ENCODE measurements around the gene LDLRAD3.

The LDLRAD3 gene

GRCh38 chr11:35962369-35963138 is 18.7 kb downstream of the LDLRAD3 start:
- DNase-seq (ENCODE audit: low read depth) = no peak

- DNase-seq (ENCODE audit: low read depth) = no peak
Measured at GRCh38 chr11:35963911-35964310, 20.0 kb downstream of the LDLRAD3 start.

DNA sequence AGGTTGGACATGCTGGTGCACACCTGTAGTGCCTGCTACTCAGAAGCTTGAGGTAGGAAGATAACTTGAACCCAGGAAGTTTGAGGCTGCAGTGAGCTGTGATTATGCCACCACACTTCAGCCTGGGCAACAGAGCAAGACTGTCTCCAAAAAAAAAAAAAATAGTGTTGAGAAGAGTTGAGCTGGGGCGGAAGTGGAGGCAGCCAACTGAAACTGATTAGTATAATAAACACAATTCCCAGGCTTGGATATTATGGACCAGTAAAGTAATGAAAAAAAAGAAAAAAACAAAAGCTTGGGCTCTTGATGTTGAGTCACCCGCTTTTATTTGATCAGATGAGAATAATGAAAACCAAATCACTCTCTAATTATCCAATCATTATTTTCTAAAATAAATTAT is 21.0 kb downstream of the LDLRAD3 start:
- DNase-seq (ENCODE audit: low read depth) = no peak

- no peak for DNase-seq (ENCODE audit: low read depth)
Measured at GRCh38 chr11:35967042-35967441, 23.2 kb downstream of the LDLRAD3 start.

- DNase-seq (ENCODE audit: low read depth) = no peak
Measured at GRCh38 chr11:35968386-35969088, 24.7 kb downstream of the LDLRAD3 start.

DNA sequence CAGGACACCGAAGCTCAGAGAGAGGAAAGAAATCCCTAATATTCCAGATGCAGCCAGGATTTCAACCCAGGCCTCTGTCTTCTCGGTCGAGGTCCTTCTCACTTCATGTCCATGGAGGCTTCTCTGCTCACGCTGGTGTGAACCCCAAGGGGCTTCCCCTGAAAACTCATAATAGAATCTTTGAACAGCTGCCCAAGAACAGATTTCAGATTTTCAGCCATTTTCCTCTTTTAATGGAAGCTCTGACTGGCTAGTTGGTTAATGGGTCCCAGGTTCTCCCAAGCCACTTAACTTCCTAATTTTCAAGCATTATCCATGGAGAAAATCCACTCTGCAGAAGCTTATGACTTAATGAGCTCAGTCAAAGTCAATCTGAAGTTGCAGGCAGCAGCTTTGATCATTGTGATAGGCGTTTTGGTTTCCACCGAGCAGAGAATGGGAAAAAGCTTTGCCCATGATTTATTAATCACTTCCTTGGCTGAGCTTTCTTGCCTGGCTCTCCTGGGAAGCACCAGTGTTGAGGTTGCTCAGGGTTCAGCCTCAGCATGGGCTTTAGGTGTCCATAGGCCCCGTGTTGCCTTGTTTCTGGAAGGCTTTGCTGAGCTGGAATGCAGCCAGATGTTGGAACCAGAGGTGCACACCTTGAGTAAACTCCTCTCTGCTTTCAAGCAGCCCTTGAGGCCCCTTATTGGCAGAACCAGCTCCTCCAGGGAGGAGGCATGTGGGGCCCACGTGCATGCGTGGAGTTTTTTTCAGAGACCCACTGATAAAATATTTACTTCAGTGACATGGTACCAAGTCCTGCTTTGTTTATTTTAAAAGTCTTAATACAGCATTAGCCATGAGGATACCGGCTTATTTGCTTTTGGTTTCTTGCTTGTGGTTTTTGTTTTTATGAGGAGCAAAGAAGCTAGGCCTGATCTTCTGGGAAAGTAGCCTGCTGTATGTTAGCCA is 25.5 kb downstream of the LDLRAD3 start:
- no peak for DNase-seq (ENCODE audit: low read depth)

- no peak for DNase-seq (ENCODE audit: low read depth)
Measured at GRCh38 chr11:35970445-35970844, 26.6 kb downstream of the LDLRAD3 start.

- no peak for DNase-seq (ENCODE audit: low read depth)
Measured at GRCh38 chr11:35971841-35972422, 28.1 kb downstream of the LDLRAD3 start.

GRCh38 chr11:35974882-35975589 is 31.2 kb downstream of the LDLRAD3 start:
- no peak for DNase-seq (ENCODE audit: low read depth)

DNA sequence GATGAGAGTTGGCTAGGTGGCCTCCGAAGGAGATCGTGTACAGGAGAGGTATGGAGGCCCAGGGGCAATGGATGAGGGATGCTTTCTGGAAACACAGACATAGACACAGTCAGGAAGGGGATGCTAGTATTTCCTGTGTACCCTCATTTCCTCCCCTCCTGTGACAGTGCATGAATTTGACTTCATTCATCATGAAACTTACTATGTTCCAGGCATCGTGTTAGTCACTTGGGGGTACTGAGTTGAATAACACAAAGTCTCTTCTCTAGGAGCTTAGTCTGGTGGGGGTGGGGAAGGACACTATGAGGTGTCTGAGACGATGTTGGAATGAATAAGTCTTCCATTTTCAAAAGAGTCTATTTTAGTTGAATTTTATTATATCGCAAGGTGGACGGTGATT is 32.6 kb downstream of the LDLRAD3 start:
- DNase-seq (ENCODE audit: low read depth) = no peak

DNA sequence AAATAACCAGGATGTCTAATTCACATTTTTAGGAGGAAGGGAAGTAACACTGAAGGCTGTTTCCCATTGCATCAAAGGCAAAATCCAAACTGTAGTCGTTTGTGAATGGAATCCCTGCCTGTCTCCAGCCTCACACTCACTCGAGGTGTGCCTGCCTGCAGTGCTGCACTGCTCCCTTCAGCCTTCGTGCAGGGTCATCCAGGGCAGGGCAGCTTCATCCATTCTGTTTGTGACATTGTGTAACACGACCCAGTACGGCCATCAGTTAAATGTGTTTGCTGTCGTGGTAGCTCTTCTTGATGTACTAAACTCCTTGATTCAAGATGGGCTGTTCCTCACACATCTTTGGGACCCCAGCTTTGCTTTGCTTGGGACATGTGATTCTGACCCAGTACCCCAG is 34.3 kb downstream of the LDLRAD3 start:
- DNase-seq (ENCODE audit: low read depth) = no peak

DNA sequence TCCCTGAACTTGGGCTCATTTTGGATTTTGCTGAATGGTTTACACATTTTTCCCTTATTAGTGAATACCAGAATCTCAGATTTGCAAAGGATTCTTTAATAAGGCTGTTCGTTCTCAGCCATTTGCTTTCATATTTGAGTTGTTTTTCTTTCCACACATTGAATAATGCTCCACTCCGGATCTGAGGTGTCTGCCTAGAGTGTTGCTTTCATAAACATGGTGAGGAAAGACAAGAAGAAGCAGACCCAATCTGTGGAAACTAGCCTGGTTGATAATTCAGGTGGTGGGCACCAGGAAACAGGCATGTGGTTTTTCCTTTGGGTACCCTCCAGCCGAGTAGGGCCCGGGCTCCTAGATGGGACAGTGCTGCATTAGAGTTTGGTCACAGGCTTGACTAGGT is 35.0 kb downstream of the LDLRAD3 start:
- DNase-seq (ENCODE audit: low read depth) = no peak

DNA sequence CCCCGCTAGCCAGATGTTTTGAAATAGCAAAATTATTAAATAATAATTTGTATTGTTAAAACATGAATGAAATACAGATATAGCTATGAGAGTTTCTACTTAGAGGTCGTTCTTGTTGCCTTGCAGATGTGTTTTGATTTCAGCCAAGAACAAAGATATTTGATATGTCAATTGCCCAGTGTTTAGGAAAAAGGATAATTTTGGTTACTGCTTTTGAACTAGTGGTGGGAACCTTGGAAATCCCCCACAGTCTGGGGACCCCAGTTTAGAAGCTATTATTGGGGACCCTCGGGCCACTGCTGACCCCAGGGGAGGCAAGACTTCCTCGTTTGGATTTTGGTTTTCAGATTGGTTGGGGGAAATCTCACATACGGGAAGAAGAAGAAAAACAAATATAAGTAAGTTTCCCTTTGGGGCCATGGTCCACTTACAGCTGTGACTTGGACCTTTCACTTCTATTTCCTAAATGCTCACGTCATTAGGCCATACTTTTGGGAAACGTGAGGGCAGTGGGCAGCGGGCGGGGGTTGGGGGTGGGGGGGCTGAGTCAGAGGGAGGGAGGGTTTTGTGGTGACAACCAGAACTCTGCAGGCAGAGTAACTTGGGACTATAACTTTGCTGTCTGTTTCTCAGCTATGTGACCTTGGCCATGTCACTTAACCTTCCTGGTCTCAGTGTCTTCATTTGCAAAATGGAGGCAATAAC is 37.0 kb downstream of the LDLRAD3 start:
- DNase-seq (ENCODE audit: low read depth) = no peak

DNA sequence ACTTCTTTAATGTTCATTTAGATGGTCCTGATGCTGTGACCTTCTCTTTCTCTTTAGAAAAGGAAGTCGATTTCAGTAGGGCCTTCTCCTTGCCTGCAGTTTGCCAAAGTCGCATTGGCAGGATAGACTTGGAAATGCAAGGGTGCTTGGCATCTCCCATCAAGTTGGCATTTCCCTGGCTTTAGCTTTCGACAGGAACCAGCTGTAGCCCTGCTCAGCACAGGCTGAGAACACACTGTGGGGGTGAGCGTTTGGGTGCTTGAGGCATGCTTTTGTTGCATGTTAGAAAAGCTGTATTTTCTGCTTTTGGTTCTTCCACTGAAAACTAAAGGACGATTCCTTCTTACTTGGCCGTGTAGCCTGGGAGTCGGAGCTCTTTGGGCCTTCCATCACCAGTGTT is 37.7 kb downstream of the LDLRAD3 start:
- no peak for DNase-seq (ENCODE audit: low read depth)

GRCh38 chr11:35982061-35982460 is 38.2 kb downstream of the LDLRAD3 start:
- DNase-seq (ENCODE audit: low read depth) = no peak

DNA sequence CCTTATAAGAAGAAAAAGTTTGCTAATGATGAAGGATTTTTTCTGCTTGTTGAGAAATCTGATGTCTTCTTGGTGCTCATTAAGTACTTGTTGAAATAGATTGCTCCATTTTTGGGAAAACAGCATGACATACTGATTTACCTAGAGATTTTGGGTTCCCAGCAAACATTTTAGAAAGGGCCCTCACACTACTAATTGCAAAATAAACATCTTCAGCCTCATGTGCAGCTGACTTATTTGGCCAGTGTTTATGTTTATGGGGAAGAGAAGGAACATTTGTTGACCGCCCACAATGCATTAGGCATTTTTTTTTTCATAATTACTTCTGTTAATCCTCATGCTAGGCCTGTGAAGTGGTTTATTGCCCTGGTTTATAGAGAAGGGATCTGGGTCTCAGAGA is 40.1 kb downstream of the LDLRAD3 start:
- DNase-seq (ENCODE audit: low read depth) = no peak

GRCh38 chr11:35986947-35987346 is 43.1 kb downstream of the LDLRAD3 start:
- no peak for DNase-seq (ENCODE audit: low read depth)

DNA sequence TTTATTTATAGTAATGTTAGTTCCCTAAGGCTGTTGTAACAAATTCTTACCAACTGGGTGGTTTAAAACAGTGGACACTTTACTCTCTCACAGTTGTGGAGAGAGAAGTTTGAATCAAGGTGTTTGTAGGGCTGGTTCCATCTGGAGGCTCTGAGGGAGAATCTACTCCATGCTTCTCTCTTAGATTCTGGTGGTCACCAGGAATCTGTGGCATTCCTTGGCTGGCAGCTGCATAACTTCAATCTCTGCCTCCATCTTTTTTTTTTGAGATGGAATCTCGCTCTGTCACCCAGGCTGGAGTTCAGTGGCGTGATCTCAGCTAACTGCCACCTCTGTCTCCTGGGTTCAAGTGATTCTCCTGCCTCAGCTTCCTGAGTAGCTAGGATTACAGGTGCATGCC is 46.3 kb downstream of the LDLRAD3 start:
- DNase-seq (ENCODE audit: low read depth) = no peak

DNA sequence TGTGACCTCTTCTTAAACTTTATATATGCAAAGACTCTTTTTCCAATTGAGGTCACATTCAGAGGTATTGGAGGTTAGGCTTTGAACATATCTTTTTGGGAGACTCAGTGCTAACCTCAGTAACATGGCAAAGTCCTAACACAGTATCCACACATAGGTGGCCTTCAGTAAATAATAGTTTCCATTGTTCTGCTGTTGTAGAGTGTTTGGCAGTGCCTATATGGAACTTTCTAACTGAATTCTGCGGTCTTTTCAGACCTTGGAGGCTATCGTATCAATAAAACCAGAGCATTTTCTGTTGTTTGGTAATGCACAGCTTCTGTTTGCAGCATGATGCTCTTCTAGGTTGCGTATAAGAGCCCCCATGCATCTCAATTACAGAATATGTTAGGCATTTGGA is 47.0 kb downstream of the LDLRAD3 start:
- DNase-seq (ENCODE audit: low read depth) = no peak

DNA sequence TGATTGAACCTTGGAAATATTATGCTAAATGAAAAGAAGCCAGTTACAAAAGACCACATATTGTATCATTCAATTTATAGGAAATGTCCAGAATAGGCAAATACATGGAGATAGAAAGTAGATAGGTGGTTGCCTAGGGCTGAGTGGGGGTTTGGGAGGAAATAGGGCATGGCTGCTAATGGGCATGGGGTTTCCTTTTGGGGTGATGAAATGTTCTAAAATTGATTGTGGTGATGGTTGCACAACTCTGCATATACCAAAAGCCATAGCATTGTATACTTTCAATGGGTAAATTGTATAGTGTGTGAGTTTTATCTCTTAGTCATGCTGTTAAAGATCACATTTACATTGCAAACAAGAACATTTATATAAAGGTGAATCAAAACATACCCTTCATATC is 48.7 kb downstream of the LDLRAD3 start:
- DNase-seq (ENCODE audit: low read depth) = no peak

DNA sequence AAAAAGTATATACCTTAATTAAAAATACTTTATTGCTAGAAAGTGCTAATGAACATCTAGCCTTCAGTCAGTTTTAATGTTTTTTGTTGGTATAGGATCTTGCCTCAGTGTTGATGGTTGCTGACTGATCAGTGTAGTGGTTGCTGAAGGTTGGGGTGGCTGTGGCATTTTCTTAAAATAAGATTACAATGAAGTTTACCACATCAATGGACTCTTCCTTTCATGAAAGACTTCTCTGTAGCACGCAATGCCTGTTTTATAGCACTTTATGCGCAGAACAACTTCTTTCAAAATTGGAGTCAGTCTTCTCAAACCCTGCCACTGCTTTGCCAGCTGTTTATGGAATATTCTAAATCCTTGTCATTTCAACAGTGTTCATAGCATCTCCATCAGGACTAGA is 50.6 kb downstream of the LDLRAD3 start:
- no peak for DNase-seq (ENCODE audit: low read depth)
